Measurements from ENCODE around the gene CHI3L1. TPM values are rescaled to one million over a fixed set of nuclear protein-coding genes. Genes with fewer than 3 reads are reported as not detected.

CHI3L1 gene
- total RNA-seq, 1 donor from 2014 or later = not detected

GRCh38 chr1:203169770-203170520 is 16.6 kb downstream of the CHI3L1 start:
- intact Hi-C loops (cut with micrococcal nuclease) = no loop called here

DNA sequence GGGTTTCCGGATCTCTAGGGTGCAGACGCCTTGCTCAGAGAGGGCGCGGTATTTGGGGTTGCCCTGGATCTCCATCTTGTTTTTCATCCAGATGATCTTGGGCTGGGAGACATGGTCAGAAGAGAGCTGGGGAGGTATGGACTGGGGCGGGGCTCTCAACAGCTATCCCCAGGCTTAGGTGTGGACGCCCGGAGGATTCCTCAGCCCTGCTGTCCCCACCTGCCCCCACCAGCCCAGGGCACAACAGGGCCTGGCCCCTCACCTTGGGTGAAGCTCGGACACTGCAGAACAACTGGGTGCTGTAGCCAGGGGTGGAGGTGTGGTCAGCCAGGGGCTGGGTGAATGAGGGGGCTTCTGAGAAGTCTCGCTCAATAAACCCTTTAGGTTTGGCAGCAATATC is 17.5 kb downstream of the CHI3L1 start:
- intact Hi-C loops (cut with micrococcal nuclease) = no loop called here

GRCh38 chr1:203168256-203168786 is 18.2 kb downstream of the CHI3L1 start:
- intact Hi-C loops (cut with micrococcal nuclease) = no loop called here

GRCh38 chr1:203167913-203168200 is 18.6 kb downstream of the CHI3L1 start:
- intact Hi-C loops (cut with micrococcal nuclease) = no loop called here

DNA sequence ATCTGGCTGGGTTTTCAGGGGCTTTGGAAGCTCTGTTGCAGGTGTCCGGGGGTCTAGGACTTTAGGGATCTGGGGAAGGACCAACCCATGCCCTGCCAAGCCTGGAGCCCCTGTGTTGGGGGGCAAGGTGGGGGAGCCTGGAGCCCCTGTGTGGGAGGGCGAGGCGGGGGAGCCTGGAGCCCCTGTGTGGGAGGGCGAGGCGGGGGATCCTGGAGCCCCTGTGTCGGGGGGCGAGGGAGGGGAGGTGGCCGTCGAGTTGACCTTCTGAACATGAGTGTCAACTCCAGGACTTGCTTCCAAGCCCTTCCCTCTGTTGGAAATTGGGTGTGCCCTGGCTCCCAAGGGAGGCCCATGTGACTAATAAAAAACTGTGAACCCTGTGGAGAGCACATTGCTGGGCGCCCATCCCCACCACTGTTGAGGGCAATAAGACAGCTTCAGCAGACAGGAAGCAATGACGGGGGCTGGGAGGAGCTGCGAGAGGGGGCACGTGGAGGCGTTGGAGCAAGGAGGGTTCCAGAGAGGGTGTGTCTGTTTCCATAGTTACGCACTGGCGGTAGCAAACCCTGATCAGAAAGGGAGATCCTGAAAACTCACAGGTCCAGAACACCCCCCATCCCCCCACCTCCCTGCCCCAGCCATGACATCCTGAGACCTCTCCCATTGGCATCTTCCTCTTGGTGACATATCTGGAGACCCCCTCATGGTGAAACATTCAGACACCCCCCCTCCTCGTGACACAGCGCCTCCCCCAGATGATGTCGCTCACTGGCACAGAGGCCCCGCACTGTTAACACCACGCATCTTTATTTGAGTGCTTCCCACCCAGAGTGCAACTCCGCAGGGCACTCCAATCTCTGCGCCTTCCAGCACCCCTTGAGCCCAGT is 19.2 kb downstream of the CHI3L1 start:
- intact Hi-C loops (cut with micrococcal nuclease) = no loop called here

- intact Hi-C loops (cut with micrococcal nuclease) = no loop called here
Measured at GRCh38 chr1:203166192-203166940, 20.1 kb downstream of the CHI3L1 start.

- intact Hi-C loops (cut with micrococcal nuclease) = no loop called here
Measured at GRCh38 chr1:203165800-203166161, 20.7 kb downstream of the CHI3L1 start.

DNA sequence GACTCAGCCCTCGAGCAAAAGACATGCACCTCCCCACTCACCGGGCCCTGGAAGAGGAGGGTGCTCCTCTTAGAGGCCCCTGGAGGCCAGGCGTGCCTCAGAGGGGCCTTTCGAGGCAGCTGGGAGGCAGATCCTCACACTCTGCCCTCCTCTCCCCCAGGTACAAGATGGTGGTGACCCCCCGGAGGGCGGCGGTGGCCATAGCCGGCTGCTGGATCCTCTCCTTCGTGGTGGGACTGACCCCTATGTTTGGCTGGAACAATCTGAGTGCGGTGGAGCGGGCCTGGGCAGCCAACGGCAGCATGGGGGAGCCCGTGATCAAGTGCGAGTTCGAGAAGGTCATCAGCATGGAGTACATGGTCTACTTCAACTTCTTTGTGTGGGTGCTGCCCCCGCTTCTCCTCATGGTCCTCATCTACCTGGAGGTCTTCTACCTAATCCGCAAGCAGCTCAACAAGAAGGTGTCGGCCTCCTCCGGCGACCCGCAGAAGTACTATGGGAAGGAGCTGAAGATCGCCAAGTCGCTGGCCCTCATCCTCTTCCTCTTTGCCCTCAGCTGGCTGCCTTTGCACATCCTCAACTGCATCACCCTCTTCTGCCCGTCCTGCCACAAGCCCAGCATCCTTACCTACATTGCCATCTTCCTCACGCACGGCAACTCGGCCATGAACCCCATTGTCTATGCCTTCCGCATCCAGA is 21.3 kb downstream of the CHI3L1 start:
- intact Hi-C loops (cut with micrococcal nuclease) = no loop called here

- intact Hi-C loops (cut with micrococcal nuclease) = no loop called here
Measured at GRCh38 chr1:203163891-203164635, 22.4 kb downstream of the CHI3L1 start.

GRCh38 chr1:203162403-203162802 is 24.1 kb downstream of the CHI3L1 start:
- intact Hi-C loops (cut with micrococcal nuclease) = no loop called here

GRCh38 chr1:203161703-203162102 is 24.8 kb downstream of the CHI3L1 start:
- intact Hi-C loops (cut with micrococcal nuclease) = no loop called here

DNA sequence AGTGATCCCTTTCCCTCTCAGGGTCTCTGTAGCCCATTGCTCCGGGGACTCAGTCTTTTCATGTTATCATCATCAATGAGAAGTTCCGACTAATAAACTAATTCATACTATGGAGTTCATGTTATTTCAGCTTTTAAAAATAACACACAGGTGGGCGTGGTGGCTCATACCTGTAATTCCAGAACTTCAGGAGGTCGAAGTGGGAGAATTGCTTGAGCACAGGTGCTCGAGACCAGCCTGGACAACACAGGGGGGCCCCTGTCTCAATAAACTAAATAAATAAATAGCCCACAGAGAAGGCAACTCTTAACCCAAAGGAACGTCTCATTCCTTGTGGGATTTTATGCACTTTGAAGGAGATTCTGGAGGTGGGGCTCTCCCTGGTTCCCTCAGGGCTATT is 25.3 kb downstream of the CHI3L1 start:
- intact Hi-C loops (cut with micrococcal nuclease) = no loop called here

DNA sequence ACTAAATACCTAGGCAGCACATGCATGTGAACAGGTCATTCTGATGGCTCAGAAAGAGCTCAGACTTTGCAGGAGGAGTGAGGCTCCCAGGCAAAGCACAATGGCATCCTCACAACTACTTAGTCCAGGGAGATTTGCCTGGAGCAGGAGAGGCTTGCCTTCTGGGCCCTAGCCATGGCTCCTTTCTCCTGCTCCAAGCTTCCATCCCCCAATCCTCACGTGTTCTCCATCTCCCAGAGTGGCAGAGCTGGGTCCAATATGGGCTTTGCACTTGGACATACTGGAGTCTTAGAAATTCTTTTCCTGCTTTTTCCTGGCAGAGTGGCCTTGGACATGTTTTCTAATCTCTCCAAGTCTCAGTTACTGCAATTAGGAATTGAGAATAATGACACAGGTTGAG is 26.7 kb downstream of the CHI3L1 start:
- intact Hi-C loops (cut with micrococcal nuclease) = no loop called here

DNA sequence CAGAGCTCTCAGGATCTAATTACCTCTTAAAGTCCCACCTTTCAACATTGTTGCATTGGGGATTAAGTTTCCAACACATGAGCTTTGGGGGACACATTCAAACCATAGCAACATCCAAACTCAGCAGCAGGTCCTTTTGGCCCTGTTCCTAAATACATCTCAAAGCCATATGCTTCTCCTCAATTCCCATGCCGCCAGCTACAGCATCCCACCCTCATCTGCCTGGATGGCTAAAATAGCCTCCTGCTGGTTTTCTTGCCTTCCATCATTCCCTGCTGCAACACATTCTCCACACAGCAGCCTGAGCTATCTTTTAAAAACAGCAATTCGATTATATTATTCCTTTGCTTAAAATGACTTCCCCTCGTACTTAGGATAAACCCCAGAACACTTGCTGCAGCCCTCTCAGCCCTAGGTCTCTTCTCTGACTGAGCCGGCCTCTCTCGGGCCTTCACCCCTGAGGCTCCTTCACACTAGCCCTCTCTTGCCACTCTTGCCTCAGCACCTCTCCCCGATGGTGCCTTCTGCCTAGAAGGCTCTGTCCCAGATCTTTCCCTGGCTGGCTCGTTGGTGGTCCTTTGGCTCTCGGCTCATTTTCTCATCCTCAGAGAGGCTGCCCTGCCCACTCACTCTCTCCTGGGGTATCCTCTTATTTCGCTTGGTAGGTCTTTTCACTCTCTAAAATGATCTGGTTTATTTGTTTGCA is 27.4 kb downstream of the CHI3L1 start:
- intact Hi-C loops (cut with micrococcal nuclease) = no loop called here

GRCh38 chr1:203158423-203158822 is 28.1 kb downstream of the CHI3L1 start:
- intact Hi-C loops (cut with micrococcal nuclease) = no loop called here

- intact Hi-C loops (cut with micrococcal nuclease) = no loop called here
Measured at GRCh38 chr1:203156280-203156679, 30.2 kb downstream of the CHI3L1 start.

GRCh38 chr1:203153989-203154821 is 32.3 kb downstream of the CHI3L1 start:
- intact Hi-C loops (cut with micrococcal nuclease) = no loop called here

- intact Hi-C loops (cut with micrococcal nuclease) = no loop called here
Measured at GRCh38 chr1:203153051-203153988, 33.2 kb downstream of the CHI3L1 start.

Measured in T-helper 1 cell treated with Interleukin-12 subunit alpha and Interleukin-12 subunit beta and Interleukin-4 antibody, amounts not matched to agents 30 ng/mL and 1 ng/mL, for 36 hours (primary cell).